Thyroid gland (tissue), 4 donors: ENCODE data around the gene STAP2. TPM values are rescaled to one million over a fixed set of nuclear protein-coding genes. Genes with fewer than 3 reads are reported as not detected.

Source experiments
- DNase-seq, 2 donors: peaks; one replicate each; pipeline ENCODE4 v3.0.0-alpha.2; 2019
- H3K27ac ChIP-seq, 3 donors: fragments of 200-600 bp; sonication (generic); 1 replicate in 2 of 3; 2 replicates in 1 of 3; pipeline ENCODE4 v1.5.1; 2016 to 2019; ENCODE audit warnings: mild to moderate bottlenecking in 1 of 3, moderate library complexity in 1 of 3
- H3K27me3 ChIP-seq: fragments of 200-600 bp; sonication (generic); one replicate; pipeline ENCODE4 v1.5.1; 2019
- H3K36me3 ChIP-seq, 2 donors: fragments of 200-600 bp; sonication (generic); one replicate each; pipeline ENCODE4 v1.5.1; 2016 to 2019
- H3K4me1 ChIP-seq, 2 donors: fragments of 200-600 bp; sonication (generic); one replicate each; pipeline ENCODE4 v1.5.1; 2017 to 2019
- H3K4me3 ChIP-seq, 3 donors: fragments of 200-600 bp; sonication (generic); replicated peaks in 1 of 3; 1 replicate in 2 of 3; 2 replicates in 1 of 3; pipeline ENCODE4 v1.5.1; 2016; ENCODE audit warnings: mild to moderate bottlenecking in 1 of 3
- H3K9me3 ChIP-seq: fragments of 200-600 bp; sonication (generic); one replicate; pipeline ENCODE4 v1.5.1; 2017
- CTCF ChIP-seq, 6 experiments: fragments of 200-600 bp in 3 of 6; fragments of 450-650 bp in 3 of 6; sonication (generic) in 3 of 6; IDR thresholded peaks; one replicate each; pipeline ENCODE4 v1.5.1; 2016 to 2019; ENCODE audit warnings: antibody characterized with exemption in 6 of 6, mild to moderate bottlenecking in 2 of 6, inconsistent platforms in 1 of 6, moderate library complexity in 1 of 6
- POLR2A ChIP-seq, 2 donors: fragments of 450-650 bp; IDR thresholded peaks; one replicate each; pipeline ENCODE4 v1.6.1; 2017; ENCODE audit warnings: antibody characterized with exemption in 2 of 2, mild to moderate bottlenecking in 2 of 2, moderate library complexity in 1 of 2
- WGBS, 2 donors: methylation state at CpG; one replicate each; pipeline ENCODE4 v1.1.5; 2017; 5-methylcytosine and 5-hydroxymethylcytosine counted together
- intact Hi-C: fragments of 100-400 bp; cut with DNase I; formaldehyde crosslinking; loops from one replicate; pipeline ENCODE4 v1.15.1; 2023
- total RNA-seq, 4 donors: library from RNA; depleted of rRNA; stranded (reverse); fragments of >200 nt; gene quantifications; one replicate each; pipeline ENCODE4 v1.2.3, GENCODE V29; 2016

STAP2 gene
- total RNA-seq, 4 donors from 2014 or later: 12.1 to 50.6 (median 29.7) TPM

- Histone ChIP-seq H3K4me1 (no peaks in the 10 kb centered on the region), H3K27ac (no peak overlapping the region), H3K4me3 (no peak overlapping the region), H3K27me3 (no peaks in the 10 kb centered on the region), H3K36me3 (peaks cover 48 to 54% of the 10 kb centered on the region in 2 donors), H3K9me3 (no peaks in the 10 kb centered on the region)
- intact Hi-C loops: no loop called here
- WGBS, 2 donors: 87 to 90% methylated on average over 6 to 8 of the region's 9 CpGs
- no peak for DNase-seq
- TF ChIP-seq CTCF (IDR thresholded peaks at IDR 0.05): no peak
- TF ChIP-seq POLR2A (IDR thresholded peaks at IDR 0.05): no peak
Measured at GRCh38 chr19:4360081-4360569, 21.5 kb upstream of the STAP2 start.

GRCh38 chr19:4359627-4360000 lies 21.0 kb upstream of the STAP2 start:
- Histone ChIP-seq H3K27me3 (no peaks in the 10 kb centered on the region), H3K4me3 (no peak overlapping the region), H3K9me3 (no peaks in the 10 kb centered on the region), H3K4me1 (no peaks in the 10 kb centered on the region), H3K36me3 (peaks cover 46 to 52% of the 10 kb centered on the region in 2 donors), H3K27ac (no peak overlapping the region)
- 89 to 96% methylated on average over 4 to 8 of the region's 13 CpGs for WGBS, 2 donors
- intact Hi-C loops: no loop called here
- no peak for TF ChIP-seq CTCF (IDR thresholded peaks at IDR 0.05)
- no peak for TF ChIP-seq POLR2A (IDR thresholded peaks at IDR 0.05)
- no peak for DNase-seq

GRCh38 chr19:4358709-4359626 lies 20.3 kb upstream of the STAP2 start:
- no peak overlapping the region for H3K27ac ChIP-seq
- no peaks in the 10 kb centered on the region for H3K9me3 ChIP-seq
- H3K36me3 ChIP-seq: peaks cover 45 to 50% of the 10 kb centered on the region in 2 donors
- TF ChIP-seq POLR2A (IDR thresholded peaks at IDR 0.05): no peak
- no peak for TF ChIP-seq CTCF (IDR thresholded peaks at IDR 0.05)
- H3K4me1 ChIP-seq: no peaks in the 10 kb centered on the region
- intact Hi-C loops: no loop called here
- H3K27me3 ChIP-seq: no peaks in the 10 kb centered on the region
- no peak overlapping the region for H3K4me3 ChIP-seq
- 91 to 98% methylated on average over 10 to 16 of the region's 25 CpGs for WGBS, 2 donors
- DNase-seq: no peak

GRCh38 chr19:4357921-4358326 lies 19.3 kb upstream of the STAP2 start:
- intact Hi-C loops: no loop called here
- no peaks in the 10 kb centered on the region for H3K27me3 ChIP-seq
- peaks cover 34 to 40% of the 10 kb centered on the region in 2 donors for H3K36me3 ChIP-seq
- H3K4me3 ChIP-seq: no peak overlapping the region
- no peaks in the 10 kb centered on the region for H3K4me1 ChIP-seq
- TF ChIP-seq POLR2A (IDR thresholded peaks at IDR 0.05) (no peak), CTCF (IDR thresholded peaks at IDR 0.05) (no peak)
- H3K27ac ChIP-seq: no peak overlapping the region
- H3K9me3 ChIP-seq: no peaks in the 10 kb centered on the region
- no peak for DNase-seq
- 80 to 87% methylated on average over 2 to 6 of the region's 16 CpGs for WGBS, 2 donors
